Type B pancreatic cell (in vitro differentiated cells): ENCODE data around the gene TSHR. TPM values are rescaled to one million over a fixed set of nuclear protein-coding genes. Genes with fewer than 3 reads are reported as not detected.
"Not testable (repeated sequence)": the region's sequence is repeated elsewhere in the genome, so short reads cannot be mapped to it uniquely, and the experiment has no call there.

Experiments used
- DNase-seq: peaks from one replicate; pipeline ENCODE4 v3.0.0; 2021; ENCODE audit warnings: mixed read lengths; ENCODE audit not compliant: unreplicated experiment; ENCODE audit errors: extremely low spot score
- H3K27ac Mint-ChIP-seq: 2 replicates; pipeline ENCODE4 v1.8.0; 2021; ENCODE audit warnings: mild to moderate bottlenecking, mixed read lengths
- H3K27me3 Mint-ChIP-seq: 2 replicates; pipeline ENCODE4 v1.8.0; 2021; ENCODE audit warnings: mixed read lengths
- H3K36me3 Mint-ChIP-seq: 2 replicates; pipeline ENCODE4 v1.8.0; 2021; ENCODE audit warnings: mixed read lengths
- H3K4me1 Mint-ChIP-seq: one replicate; pipeline ENCODE4 v1.8.0; 2021; ENCODE audit warnings: mixed read lengths; ENCODE audit not compliant: unreplicated experiment
- H3K4me3 Mint-ChIP-seq: 2 replicates; pipeline ENCODE4 v1.8.0; 2021; ENCODE audit warnings: mild to moderate bottlenecking, mixed read lengths
- H3K9me3 Mint-ChIP-seq: 2 replicates; pipeline ENCODE4 v1.8.0; 2021; ENCODE audit warnings: mixed read lengths
- CTCF ChIP-seq: fragments of 200-600 bp; sonication (generic); conservative IDR thresholded peaks from 2 replicates; pipeline ENCODE4 v1.5.0; 2021; ENCODE audit warnings: antibody characterized with exemption, mild to moderate bottlenecking
- total RNA-seq: library from RNA; stranded (reverse); gene quantifications from 2 replicates; pipeline ENCODE4 v1.2.1, GENCODE V29; 2021; ENCODE audit warnings: low replicate concordance

Gene TSHR
- total RNA-seq, 1 donor from 2014 or later = 0.65 TPM

DNA sequence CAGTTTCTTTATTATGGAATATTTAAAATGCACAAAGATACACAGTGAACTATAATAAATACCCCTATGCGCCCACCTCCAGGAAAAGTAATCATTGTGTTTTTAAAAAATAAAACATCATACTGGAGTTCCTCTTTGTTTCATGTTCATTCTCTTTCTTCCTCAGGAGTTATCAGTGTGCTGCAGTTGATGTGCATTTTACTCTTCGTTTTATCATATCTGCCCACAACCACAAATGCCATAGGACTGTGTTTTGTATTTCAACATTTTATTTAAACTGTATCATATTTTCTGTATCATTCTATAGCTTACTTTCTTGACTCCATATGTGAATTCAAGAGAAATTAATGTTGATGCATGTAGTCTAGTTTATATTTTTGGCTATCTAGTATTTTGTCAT lies 53.9 kb downstream of the TSHR start:
- Mint-ChIP-seq H3K9me3 (no peaks in the 10 kb centered on the region), H3K27me3 (no peaks in the 10 kb centered on the region), H3K36me3 (no peaks in the 10 kb centered on the region), H3K4me1 (no peaks in the 10 kb centered on the region), H3K4me3 (no peak overlapping the region), H3K27ac (no peak overlapping the region)
- TF ChIP-seq CTCF = no peak
- no peak for DNase-seq

- DNase-seq = no peak
- no peak for TF ChIP-seq CTCF
- no peak overlapping the region for H3K27ac Mint-ChIP-seq
- H3K27me3 Mint-ChIP-seq = peaks cover 9% of the 10 kb centered on the region
- H3K36me3 Mint-ChIP-seq = no peaks in the 10 kb centered on the region
- no peaks in the 10 kb centered on the region for H3K4me1 Mint-ChIP-seq
- H3K9me3 Mint-ChIP-seq = no peaks in the 10 kb centered on the region
- no peak overlapping the region for H3K4me3 Mint-ChIP-seq
These were observed 62.8 kb downstream of the TSHR start for GRCh38 chr14:81018251-81018650.

DNA sequence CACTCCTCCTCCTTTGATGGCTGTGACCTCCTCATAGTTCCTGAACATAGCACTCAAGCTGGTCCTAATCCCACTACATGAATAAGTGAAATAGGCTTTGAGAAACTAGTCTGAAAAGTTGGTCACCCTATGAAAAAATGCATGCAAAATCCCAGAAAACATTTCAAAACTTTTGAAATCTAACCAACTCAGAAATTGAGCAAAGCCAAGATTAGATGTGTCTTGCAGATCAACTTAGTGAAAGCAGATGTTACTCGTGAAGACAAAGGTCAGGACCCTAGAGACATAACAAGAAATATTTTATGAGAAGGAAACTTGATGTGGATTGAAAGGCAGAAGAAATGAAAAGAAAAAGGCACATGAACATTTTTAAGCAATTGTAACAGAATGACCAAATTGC lies 63.3 kb downstream of the TSHR start:
- Mint-ChIP-seq H3K27me3 (peaks cover 10% of the 10 kb centered on the region), H3K36me3 (no peaks in the 10 kb centered on the region), H3K27ac (no peak overlapping the region), H3K4me1 (no peaks in the 10 kb centered on the region), H3K4me3 (no peak overlapping the region), H3K9me3 (no peaks in the 10 kb centered on the region)
- no peak for DNase-seq
- TF ChIP-seq CTCF = no peak

- not testable (repeated sequence) for H3K4me1 Mint-ChIP-seq
These were observed 63.7 kb downstream of the TSHR start for GRCh38 chr14:81019113-81019512.

GRCh38 chr14:81023095-81023710 lies 67.8 kb downstream of the TSHR start:
- Mint-ChIP-seq H3K27ac (no peak overlapping the region), H3K36me3 (no peaks in the 10 kb centered on the region), H3K9me3 (no peaks in the 10 kb centered on the region), H3K27me3 (peaks cover 7% of the 10 kb centered on the region), H3K4me3 (no peak overlapping the region), H3K4me1 (no peaks in the 10 kb centered on the region)
- DNase-seq = no peak
- no peak for TF ChIP-seq CTCF

More at GRCh38 chr14:81019113-81019512, 63.7 kb downstream of the TSHR start:
- H3K4me3 Mint-ChIP-seq, H3K9me3 Mint-ChIP-seq, H3K27ac Mint-ChIP-seq, H3K36me3 Mint-ChIP-seq, H3K27me3 Mint-ChIP-seq, DNase-seq: not testable (repeated sequence)

DNA sequence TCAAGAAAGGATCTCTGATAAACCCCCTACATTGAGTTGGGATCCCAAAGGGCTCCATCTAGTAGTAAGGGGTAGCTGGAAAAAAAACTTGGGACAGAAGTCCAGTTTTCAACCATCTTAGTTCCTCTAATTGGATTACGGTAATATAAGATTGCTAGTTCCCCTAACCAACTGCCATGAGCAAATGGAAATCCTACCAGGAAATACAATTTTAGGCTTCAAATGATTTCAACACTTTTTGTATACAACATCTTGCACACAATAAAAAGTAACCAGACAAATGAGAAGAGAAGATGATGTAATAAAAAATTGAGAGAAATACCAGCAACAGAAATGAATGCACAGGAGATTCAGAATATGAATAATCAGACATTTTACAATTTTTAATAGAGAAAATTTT lies 73.0 kb downstream of the TSHR start:
- Mint-ChIP-seq H3K27ac (no peak overlapping the region), H3K27me3 (peaks cover 5% of the 10 kb centered on the region), H3K9me3 (no peaks in the 10 kb centered on the region), H3K4me3 (no peak overlapping the region), H3K36me3 (no peaks in the 10 kb centered on the region), H3K4me1 (no peaks in the 10 kb centered on the region)
- no peak for DNase-seq
- no peak for TF ChIP-seq CTCF
